HG02610 (cell line): ENCODE results near the gene TSHZ3.

Experiments
- ATAC-seq: cut with Tn5 transposase; IDR thresholded peaks from one replicate; pipeline ENCODE4 v1.9.1; 2021; ENCODE audit warnings: mild to moderate bottlenecking, moderate library complexity; ENCODE audit not compliant: unreplicated experiment

The TSHZ3 gene

DNA sequence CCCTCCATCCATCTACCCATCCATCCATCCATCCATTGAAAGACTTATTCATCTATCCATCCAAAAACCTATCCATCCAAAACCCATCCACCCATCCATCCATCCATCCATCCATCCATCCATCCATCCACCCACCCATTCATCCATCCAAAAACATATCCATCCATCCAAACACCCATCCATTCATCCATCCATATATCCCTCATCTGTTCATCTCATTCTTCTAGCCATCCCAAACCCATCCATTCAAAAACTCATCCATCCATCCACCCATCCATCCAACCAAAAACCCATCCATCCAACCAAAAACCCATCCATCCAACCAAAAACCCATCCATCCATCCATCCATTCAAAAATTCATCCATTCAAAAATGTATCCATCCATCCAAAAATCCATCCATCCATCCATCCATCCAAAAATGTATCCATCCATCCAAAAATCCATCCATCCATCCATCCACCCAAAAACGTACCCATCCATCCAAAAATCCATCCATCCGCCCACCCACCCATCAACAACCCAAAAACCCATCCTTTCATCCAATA lies 56.5 kb downstream of the TSHZ3 start:
- no peak for ATAC-seq

DNA sequence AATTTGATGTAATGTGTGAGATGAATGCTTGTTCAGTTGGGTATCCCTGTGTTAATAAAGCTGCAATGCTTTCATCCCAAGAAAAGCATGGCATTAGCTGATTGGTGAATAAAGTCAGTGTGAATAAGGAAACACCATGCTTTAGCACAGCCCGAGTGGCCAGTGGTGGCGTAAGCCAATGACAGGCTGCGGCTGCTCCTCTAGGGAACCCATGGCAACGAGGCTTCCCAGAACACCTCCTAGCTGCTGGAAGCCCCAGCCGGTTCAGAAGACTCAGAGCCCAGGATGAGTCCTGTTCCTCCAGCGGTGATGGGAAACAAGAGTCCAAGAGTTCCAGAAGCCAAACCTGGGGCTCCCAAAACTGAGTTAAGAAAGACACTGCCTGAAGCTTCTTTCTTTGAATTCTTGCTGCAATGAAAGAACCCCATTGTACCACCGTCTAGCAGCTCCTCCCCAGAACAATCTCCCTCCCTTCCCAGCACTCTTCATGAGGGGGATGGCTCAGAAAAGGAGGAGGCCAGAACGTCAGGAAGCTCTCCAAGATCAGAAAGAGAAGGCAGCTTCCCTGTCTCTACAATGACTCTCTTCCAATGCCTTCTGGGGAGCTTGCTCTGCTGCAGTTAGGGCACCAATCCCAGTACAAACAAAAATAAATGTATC lies 58.2 kb downstream of the TSHZ3 start:
- ATAC-seq: no peak

DNA sequence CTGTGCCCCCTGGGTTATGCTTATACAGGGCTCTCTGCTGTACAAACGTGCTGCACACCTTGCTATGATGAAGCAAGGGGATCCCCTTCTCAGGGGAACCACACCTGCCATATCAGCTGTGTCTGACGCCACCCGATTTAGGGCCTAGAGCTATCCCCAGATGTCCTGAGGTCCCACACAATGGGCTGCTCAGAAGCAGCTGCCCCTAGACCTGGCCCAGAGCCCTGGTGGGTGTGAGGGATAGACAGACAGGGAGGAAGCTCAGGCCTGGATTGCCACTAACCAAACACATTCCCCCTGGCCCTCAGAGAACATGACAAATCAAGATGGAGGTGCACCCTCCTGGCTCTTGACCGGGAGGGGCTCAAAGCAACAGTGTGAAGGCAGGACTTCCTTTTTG lies 59.3 kb downstream of the TSHZ3 start:
- no peak for ATAC-seq

DNA sequence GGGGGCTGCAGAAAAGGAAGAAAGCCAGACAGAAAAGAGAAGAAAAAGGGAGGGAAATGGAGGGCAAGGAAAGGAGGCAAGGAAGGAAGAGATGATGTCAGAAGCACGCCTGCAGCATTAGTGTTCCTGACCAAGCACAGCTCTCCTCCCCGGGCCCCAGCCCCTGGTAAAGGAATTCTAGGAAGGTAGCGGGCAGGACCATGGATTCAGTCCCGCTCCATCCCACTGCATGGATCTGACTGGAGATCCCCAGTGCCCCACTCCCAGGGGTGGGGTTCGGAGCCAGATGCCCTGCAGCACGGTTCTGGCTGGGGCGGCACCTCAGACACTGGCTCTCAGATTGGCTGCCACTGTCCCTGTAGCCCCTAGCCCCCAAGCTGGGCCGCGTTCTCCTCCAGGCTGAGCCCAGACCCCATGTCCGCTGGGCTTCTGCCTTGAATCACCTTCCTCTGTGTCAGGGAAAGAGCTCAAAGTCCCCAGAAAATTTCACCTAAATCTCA lies 59.8 kb downstream of the TSHZ3 start:
- ATAC-seq: no peak

DNA sequence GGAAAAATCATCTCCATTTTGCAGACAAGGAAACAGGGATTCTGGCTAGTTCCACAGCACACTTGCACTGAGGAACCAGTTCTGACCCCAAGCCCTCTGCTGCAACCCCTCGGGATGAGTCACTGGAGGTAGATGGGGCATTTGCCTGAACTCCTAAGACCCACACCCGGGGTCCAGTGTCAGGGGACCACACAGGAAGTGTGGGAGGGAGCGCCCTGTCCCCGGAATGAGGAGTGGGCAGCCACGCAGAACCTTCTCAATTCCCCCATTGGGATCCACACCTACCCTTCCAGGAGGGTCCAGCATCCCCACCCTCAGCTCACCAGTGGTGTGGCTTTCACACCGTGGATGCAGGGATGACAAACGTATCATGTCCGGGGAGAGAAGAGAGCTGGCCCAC lies 62.7 kb downstream of the TSHZ3 start:
- no peak for ATAC-seq

DNA sequence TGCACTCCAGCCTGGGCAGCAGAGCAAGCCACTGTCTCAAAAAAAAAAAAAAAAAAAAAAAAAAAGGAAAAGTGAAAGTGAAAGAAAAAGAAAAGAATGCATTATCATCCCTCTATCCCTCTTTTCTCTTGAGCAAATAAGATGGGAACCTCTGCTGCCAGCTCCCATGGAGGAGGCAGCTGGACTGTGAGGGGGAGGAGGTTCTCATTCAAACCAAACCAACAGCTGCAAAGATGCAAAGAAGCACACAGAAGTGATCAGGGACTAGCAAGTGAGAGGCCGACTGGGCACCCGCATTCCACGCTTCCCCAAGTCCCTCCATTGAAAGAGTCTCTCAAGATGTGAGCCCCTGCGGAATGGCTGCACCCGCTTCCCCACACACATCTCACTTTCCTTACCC lies 63.5 kb downstream of the TSHZ3 start:
- no peak for ATAC-seq

DNA sequence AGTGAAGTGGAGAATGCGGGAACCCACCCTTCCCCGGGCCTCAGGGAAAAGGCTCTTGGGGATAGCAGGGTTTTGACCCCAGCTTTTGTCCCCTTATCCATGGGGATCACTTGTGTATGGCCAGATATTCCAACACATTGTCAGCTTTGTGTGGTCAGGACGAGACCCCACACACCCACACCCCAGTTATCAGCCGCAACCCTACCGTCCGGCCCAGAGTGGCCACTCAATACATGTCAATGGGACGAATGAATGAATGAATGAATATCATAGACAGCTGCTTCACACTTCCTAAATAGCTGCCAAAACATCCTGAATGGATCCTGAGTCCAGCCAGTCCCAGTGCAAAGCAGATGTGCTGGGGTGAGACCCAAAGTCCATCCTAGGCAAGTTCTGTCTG lies 64.6 kb downstream of the TSHZ3 start:
- no peak for ATAC-seq

DNA sequence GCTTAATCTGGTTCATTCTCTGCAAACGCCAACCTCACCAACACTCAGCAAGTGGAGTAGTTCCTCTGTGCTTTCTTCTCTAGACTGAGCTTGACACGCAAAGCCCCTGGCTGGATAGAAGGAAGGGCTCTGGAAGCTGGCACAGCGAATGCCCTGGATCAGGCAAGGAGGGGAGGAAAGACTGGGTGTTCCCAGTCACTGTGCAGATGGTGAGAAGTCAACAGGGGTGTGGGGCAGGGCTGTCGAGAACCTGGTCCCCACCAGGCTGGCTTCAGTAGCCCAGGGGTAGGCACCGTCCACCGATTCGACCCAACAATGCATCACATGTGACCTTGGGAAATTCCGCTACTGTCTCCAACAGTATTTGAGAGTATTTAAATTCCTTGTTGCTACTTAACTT lies 65.5 kb downstream of the TSHZ3 start:
- ATAC-seq: no peak

DNA sequence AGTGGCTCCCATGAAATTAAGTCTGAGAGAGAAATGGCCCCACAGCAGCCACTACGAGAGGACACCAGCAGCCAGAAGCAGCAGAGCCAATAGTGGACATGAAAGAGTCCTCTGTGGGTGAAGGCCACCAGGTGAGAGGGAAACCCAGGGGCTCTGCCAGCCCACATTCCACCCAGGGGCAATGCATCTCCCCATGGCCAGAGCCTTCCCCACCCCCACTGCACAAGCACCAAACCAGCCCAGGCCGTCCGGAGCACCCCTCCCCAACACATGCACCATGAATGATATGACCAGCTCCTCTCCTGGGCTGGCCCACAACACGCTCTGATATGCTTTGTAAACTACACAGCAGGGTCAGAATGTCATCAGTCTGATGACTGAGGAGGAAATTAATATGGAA lies 66.9 kb downstream of the TSHZ3 start:
- no peak for ATAC-seq

DNA sequence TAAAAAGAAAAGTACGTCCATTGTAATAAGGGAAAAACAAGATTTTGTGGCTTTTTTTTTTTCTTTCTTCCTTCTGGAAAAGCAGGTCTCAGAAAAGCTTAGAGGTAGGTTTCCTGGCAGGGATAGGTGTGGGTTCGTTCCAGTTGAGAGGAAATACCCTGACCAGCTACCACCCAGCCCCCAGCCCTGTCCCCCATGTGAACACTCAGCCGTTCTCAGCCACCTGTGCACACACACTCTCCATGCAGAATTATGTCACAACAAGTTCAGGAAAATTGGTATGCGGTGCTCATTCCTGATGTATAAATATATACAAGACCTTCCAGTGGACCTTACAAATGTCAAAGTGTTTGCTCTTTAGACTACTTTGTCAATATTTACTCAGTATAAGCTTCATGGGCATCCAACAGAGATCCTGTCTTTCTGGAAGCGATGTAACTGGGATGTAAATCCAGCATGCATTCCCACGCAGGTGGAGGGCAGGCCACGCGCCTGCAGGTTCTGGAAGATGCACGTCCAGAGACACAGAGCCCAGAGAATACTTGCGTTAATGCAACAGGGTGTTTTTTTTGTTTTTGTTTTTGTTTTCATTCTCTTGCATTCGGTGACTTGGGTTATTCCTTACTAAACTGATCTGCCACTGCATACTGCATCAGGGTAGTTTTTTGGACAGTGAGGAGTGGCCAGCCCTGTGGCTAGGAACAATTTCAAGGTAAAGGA lies 68.8 kb downstream of the TSHZ3 start:
- ATAC-seq: no peak

DNA sequence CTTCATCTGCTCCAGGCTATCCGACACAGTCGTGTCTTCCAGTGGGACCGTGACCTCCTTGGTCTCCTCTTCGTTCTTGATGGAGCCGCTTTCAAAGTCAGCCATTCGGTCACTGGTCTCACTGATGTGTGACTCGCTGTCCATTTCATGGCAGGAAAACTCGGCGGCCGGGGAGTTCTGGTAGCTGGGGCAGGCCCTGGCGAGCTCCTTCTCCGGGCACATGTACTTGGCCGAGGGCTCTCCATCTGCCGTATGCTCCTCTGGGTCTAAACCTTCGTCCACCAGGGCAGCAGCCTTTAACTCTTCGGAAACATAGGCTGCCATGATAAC lies 69.8 kb downstream of the TSHZ3 start:
- no peak for ATAC-seq

DNA sequence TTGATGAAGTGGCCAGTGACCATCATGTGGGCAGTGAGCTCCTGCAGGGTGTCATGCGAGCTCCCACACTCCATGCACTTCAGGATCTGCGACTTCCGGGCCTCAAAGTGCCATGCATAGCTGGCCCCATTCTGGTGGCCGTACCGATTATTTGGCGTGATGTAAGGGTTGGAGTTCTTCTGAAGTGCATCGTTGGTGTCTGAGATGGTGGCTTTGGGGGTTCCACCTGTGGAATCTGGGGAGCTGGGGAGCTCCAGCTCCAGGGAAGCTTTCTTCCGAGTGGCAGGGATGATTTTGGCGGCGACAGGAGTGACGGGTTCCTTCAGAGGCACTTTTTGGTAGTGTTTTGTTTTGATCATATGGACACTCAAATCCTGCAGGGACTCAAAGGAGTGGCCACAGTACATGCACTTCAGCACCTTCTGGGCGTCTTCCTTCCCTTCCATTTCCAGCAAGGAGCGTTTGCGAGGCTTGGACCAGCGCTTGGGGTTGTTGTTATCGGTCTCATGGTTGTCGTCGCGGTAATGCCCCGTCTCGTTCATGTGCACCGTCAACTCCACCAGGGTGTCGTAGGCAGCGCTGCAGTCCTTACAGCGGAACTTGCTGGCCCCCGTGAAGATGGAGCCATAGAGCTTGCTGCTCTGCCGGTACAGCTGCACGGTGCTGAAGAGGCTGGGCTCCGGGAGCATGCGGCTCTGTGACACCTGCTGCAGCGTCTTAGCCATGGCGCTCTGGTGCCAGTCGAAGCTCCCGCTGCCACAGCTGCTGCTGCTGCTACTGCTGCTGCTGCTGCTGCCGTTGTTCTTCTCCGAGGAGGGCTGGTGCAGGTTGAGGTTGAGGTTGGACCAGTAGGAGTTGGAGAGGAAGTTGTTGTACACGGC lies 70.4 kb downstream of the TSHZ3 start:
- no peak for ATAC-seq

DNA sequence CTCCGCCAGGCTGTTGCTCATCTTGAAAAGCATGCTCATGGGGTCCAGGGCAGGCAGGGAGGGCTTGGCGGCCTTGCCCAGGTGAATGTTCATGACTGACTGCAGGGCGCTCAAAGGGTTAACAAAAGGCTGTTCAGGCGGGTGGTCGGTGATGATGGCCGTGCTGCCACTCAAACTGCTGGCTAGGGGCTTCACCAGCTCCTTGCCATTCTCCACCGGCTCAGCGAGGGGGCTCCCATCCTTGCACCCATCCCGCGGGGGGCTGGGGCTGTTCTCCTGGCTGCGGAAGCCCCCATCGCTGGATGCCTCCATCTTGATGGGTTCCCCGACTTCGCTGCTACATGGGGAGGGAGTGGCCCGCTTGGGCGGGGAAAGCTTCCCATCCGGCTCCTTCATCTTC lies 71.7 kb downstream of the TSHZ3 start:
- no peak for ATAC-seq

DNA sequence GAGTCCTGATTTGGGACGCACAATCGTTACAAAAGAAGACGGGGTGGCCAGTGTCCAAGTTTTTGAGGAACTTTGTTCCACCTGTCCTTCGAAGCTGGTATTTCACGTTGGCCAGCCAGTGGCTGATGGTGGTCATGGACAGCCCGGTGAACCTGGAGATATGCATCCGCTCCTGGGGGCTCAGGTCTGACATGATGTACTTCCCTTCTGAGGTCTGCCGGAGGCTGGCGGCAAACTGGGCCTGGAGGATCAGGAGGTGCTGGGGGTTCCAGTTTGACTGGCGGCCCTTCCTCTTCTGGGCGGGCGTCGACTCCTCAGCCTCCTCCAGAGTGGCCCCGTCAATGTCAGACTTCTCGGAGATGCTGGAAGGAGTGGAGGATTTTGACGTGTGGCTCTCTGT lies 72.4 kb downstream of the TSHZ3 start:
- no peak for ATAC-seq

DNA sequence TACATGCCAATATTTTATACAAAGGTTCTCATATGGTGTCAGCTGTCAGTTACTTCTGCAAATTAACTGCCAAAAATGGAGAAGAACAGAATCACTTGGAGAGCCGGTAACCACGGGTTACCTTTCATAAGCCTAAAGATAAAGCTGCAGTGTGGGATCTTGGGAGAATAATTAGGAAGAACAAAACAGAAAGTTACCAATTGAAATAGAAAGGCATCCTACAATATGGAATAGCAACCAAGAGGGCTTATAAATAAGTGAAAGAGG lies 74.2 kb downstream of the TSHZ3 start:
- ATAC-seq: no peak

DNA sequence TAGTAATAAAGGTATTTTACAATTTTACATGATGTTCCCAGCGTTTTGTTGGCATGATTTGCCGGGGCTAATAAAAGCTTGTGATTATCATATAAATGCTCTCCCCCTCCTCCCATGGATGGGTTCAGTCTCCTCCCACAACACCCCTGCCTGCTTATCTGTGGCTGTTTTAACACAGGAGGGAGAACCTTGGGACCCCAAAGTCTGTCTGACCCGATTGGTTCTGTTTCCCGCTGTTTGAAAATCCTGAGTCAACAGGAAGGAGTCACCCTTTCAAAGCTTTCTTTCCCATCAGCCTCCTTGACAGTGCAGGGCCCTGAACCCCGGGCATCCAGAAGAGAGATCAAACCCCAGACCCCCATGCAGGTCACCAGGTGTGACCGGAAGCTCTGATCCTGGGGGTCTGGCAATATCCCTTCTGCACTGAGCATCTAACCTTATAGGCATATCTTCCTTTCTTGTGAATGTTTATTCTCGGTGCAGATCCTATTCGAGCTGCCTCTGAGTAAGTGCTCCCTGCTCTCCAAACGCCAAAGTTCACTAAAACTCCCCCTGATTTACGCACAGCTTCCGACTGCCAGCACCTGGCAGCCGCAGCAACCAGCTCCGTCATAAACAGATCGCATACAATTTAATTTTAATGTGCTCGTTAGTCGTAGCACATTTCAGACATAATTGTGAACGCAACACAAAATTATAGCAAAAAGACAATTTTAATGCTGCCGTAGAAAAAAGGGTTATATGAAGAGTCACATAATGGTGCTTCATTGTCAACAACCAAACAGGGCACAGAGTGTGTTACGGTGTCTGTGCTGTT lies 74.8 kb downstream of the TSHZ3 start:
- ATAC-seq: no peak

DNA sequence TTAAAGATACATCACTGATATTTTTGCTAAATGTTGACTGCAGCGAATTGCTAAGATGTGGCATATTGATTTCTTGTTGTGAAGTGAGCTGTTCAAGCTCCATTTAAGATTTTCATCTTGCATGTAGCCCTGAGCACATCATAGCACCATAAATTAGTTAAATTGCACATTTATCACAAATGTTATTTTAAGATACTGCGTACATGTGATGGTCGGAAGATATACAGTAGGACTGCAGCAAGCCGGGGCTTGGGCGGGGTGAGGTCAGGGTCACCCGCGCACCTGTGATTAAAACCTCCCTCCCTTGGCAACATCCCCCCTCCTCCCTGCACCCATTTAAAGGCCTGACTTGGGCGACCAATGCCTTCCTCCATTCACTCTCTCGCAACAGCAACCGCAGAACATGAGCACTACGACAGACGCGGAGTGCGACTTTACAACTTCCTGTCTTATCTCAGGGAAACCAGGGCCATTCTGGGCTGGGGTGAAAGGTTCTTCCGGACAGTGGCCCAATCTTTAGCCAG lies 76.6 kb downstream of the TSHZ3 start:
- no peak for ATAC-seq

DNA sequence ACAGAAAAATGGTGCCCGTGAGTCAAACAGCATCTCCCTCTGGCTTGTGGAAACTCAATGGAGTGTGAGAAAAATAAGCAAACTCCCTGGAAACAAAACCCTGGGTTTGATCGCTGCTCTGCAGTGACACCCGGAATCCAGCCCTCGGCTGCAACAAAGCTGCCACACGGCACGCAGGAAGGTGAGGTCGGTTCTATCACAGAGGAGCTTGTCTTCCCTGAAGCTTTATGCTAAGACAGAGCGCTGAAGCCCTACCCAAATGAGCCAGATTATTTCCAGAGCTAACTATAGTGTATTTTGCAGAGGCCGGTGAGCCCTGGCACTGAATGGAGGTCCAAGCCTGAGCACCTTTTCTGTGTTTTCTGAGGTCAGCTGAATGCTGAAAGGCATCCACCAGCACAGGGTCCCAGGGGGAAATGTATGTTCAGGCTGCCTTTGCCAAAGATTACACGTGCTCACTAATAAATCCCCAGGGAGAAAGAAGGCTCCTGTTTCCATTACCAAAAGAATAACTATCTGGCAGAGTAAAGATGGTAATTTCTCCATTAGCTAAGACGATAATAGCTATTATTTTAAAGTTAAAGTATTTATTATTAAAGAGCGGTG lies 77.8 kb downstream of the TSHZ3 start:
- ATAC-seq: no peak

DNA sequence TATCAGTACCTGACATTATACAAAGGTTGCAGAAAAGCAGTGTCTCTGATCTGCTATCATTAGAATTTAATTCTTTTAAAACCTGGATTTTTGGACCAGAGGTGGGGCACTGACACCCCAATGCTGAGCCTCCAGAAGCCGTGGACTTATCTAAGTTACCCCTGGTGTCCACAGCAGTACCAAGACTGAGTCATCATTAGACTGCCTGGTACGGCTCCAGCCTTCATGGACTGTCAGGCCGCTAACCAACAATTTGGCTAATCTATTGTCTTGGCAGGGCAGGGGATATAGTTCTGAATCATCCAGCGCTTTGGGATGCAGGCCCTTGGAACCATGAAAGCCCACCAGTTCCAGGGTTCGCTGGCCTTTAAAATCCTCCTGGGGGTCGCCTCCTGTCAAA lies 78.3 kb downstream of the TSHZ3 start:
- no peak for ATAC-seq

DNA sequence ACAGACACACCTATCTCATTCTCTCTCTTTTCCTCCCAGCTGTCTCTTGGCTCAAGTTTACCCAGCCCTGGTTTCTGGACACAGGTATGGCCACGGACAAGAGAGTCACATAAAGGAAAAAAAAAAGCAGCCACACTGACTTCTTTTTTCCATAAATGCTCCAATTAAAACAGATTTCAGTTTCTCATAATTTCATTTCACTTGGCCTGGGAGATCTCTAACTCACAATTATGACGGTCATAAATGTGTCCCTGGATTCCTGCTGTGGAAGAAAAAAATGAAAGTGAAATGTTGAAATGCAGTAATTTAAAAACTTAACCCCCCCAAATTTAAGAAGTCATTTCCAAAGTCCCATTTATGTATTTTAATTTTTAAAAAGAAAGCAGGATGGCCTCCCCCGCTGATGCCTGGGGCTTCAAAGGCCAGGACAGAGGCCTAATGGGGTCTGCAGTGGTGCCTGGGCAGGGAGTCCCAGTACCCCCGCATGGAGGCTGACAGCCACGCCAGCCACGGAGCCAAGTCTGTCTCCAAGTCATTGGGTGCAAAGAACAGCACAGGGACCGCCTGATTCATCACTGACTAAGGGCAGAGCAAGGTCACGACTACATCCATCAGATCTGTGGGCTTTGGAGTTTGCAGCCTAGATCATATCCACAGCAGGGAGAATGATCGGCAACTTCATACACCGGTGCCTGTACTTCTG lies 79.7 kb downstream of the TSHZ3 start:
- ATAC-seq: no peak
